Measurements from ENCODE around the gene GPRIN3. TPM values are rescaled to one million over a fixed set of nuclear protein-coding genes. Genes with fewer than 3 reads are reported as not detected.

Gene GPRIN3
- total RNA-seq, 1 experiment from 2014 or later: 0.39 TPM

- TF ChIP-seq YY1 (IDR thresholded peaks at IDR 0.05; ENCODE audit: extremely low read depth, insufficient replicate concordance, low read depth, low read length): no peak
- TF ChIP-seq MAX (IDR thresholded peaks at IDR 0.05): no peak
- no peak for TF ChIP-seq EZH2phosphoT487 (IDR thresholded peaks at IDR 0.05; ENCODE audit: borderline replicate concordance)
- no peak for TF ChIP-seq ELF1 (IDR thresholded peaks at IDR 0.05; ENCODE audit: borderline replicate concordance, low read depth)
- no peak for TF ChIP-seq FOSL1 (IDR thresholded peaks at IDR 0.05; ENCODE audit: low read depth)
These were observed 31.3 kb downstream of the GPRIN3 start (continued) for GRCh38 chr4:89276296-89276695.

- Histone ChIP-seq H3K4me1 (ENCODE audit: control insufficient read depth in 1 of 2, insufficient read depth in 2 of 2, low read length in 2 of 2) (no peaks in the 10 kb centered on the region), H3K79me2 (ENCODE audit: insufficient read depth, low read length) (no peaks in the 10 kb centered on the region), H3K27me3 (ENCODE audit: insufficient read depth, low read length) (no peaks in the 10 kb centered on the region), H3K4me3 (replicated peaks in 1 of 2; ENCODE audit: low read depth in 1 of 2, low read length in 2 of 2) (no peak overlapping the region), H3K9ac (ENCODE audit: low read length) (no peak overlapping the region), H3K27ac (ENCODE audit: low read depth, low read length) (no peak overlapping the region), H3K9me2 (ENCODE audit: insufficient read depth) (no peaks in the 10 kb centered on the region), H2AFZ (ENCODE audit: low read depth, low read length, poor library complexity, severe bottlenecking) (no peak overlapping the region), H4K20me1 (ENCODE audit: insufficient read depth) (no peaks in the 10 kb centered on the region), H3K4me2 (ENCODE audit: low read length) (no peak overlapping the region), H3K9me3 (ENCODE audit: control insufficient read depth in 1 of 2, insufficient read depth in 1 of 2, low read depth in 1 of 2, low read length in 2 of 2) (no peaks in the 10 kb centered on the region), H3K36me3 (ENCODE audit: control insufficient read depth in 1 of 2, insufficient read depth in 2 of 2, low read length in 2 of 2) (no peaks in the 10 kb centered on the region)
- BruUV-seq (replicated peaks): no TSS peak
- TF ChIP-seq JUND (IDR thresholded peaks at IDR 0.05): no peak
- no peak for TF ChIP-seq CTCF (IDR thresholded peaks at IDR 0.05 in 2 of 3, conservative IDR thresholded peaks at IDR 0.05 in 1 of 3; ENCODE audit: borderline replicate concordance in 1 of 3, insufficient read depth in 1 of 3, low read depth in 2 of 3, low read length in 2 of 3)
- ChIA-PET CTCF (no interaction called here), POLR2A (no interaction called here), RAD21 (ENCODE audit: low non-redundant PET in 1 of 2, low total read pairs in 2 of 2, uncharacterized antibody in 2 of 2, unreplicated experiment in 2 of 2) (no interaction called here)
- intact Hi-C loops (cut with micrococcal nuclease): no loop called here
- DNase-seq (ENCODE audit: low read depth, low spot score) (no peak), ATAC-seq (no peak)
These were observed 32.0 kb downstream of the GPRIN3 start for GRCh38 chr4:89275587-89275986.

All from HCT116 (cell line).